IPS-18c (cell line): ENCODE results near the gene LRRK1.

Experiments used
- H3K4me3 ChIP-seq: 2 replicates; pipeline ENCODE4 v1.7.0; 2013; ENCODE audit warnings: low read depth, mild to moderate bottlenecking, low read length, moderate library complexity; ENCODE audit not compliant: insufficient read depth
- H3K9me3 ChIP-seq: one replicate; pipeline ENCODE4 v1.6.1; 2013; ENCODE audit warnings: mild to moderate bottlenecking, low read length, moderate library complexity; ENCODE audit not compliant: control insufficient read depth, insufficient read depth

LRRK1 gene

GRCh38 chr15:101107625-101108460 lies 188.7 kb downstream of the LRRK1 start:
- Histone ChIP-seq H3K9me3 (peaks cover 2% of the 10 kb centered on the region), H3K4me3 (no peak overlapping the region)

GRCh38 chr15:101108461-101108775 lies 189.3 kb downstream of the LRRK1 start:
- Histone ChIP-seq H3K4me3 (no peak overlapping the region), H3K9me3 (peaks cover 2% of the 10 kb centered on the region)

- peaks cover 2% of the 10 kb centered on the region for H3K9me3 ChIP-seq
- H3K4me3 ChIP-seq: no peak overlapping the region
Observed at GRCh38 chr15:101108791-101109190, 189.6 kb downstream of the LRRK1 start.

GRCh38 chr15:101110681-101111569 lies 191.8 kb downstream of the LRRK1 start:
- peaks cover 2% of the 10 kb centered on the region for H3K9me3 ChIP-seq
- H3K4me3 ChIP-seq: no peak overlapping the region

GRCh38 chr15:101111570-101112262 lies 192.6 kb downstream of the LRRK1 start:
- Histone ChIP-seq H3K9me3 (peaks cover 2% of the 10 kb centered on the region), H3K4me3 (no peak overlapping the region)

- Histone ChIP-seq H3K9me3 (peaks cover 2% of the 10 kb centered on the region), H3K4me3 (no peak overlapping the region)
Observed at GRCh38 chr15:101112336-101113113, 193.4 kb downstream of the LRRK1 start.

- H3K9me3 ChIP-seq: peaks cover under 1% of the 10 kb centered on the region
- H3K4me3 ChIP-seq: no peak overlapping the region
Observed at GRCh38 chr15:101113114-101114005, 194.2 kb downstream of the LRRK1 start.

GRCh38 chr15:101114166-101114565 lies 195.0 kb downstream of the LRRK1 start:
- Histone ChIP-seq H3K9me3 (no peaks in the 10 kb centered on the region), H3K4me3 (no peak overlapping the region)

- Histone ChIP-seq H3K4me3 (no peak overlapping the region), H3K9me3 (no peaks in the 10 kb centered on the region)
Observed at GRCh38 chr15:101114610-101115009, 195.5 kb downstream of the LRRK1 start.

- Histone ChIP-seq H3K4me3 (no peak overlapping the region), H3K9me3 (no peaks in the 10 kb centered on the region)
Observed at GRCh38 chr15:101115393-101115785, 196.2 kb downstream of the LRRK1 start.

- no peaks in the 10 kb centered on the region for H3K9me3 ChIP-seq
- no peak overlapping the region for H3K4me3 ChIP-seq
Observed at GRCh38 chr15:101115786-101116680, 196.9 kb downstream of the LRRK1 start.

GRCh38 chr15:101116681-101116976 lies 197.5 kb downstream of the LRRK1 start:
- Histone ChIP-seq H3K4me3 (no peak overlapping the region), H3K9me3 (no peaks in the 10 kb centered on the region)

- H3K4me3 ChIP-seq: no peak overlapping the region
- no peaks in the 10 kb centered on the region for H3K9me3 ChIP-seq
Observed at GRCh38 chr15:101118116-101118515, 199.0 kb downstream of the LRRK1 start.

GRCh38 chr15:101118615-101119014 lies 199.5 kb downstream of the LRRK1 start:
- no peak overlapping the region for H3K4me3 ChIP-seq
- H3K9me3 ChIP-seq: no peaks in the 10 kb centered on the region

- no peak overlapping the region for H3K4me3 ChIP-seq
Observed at GRCh38 chr15:101119181-101119580, 200.0 kb downstream of the LRRK1 start.

More at GRCh38 chr15:101119181-101119580, 200.0 kb downstream of the LRRK1 start:
- H3K9me3 ChIP-seq: no peaks in the 10 kb centered on the region
